ENCODE measurements around the gene SLC52A1. TPM values are rescaled to one million over a fixed set of nuclear protein-coding genes. Genes with fewer than 3 reads are reported as not detected.

Gene SLC52A1
- polyA plus RNA-seq, 1 donor: 3.2 TPM

- no CpG with 5 or more reads among the region's 4 CpGs for WGBS (ENCODE audit: insufficient coverage, low lambda C conversion rate)
- H3K27me3 ChIP-seq (ENCODE audit: control insufficient read depth, insufficient read depth, low read length): no peaks in the 10 kb centered on the region
- H3K36me3 ChIP-seq (ENCODE audit: control insufficient read depth, insufficient read depth, low read length): peaks cover 73% of the 10 kb centered on the region
- H3K27ac ChIP-seq (ENCODE audit: low read length): no peak overlapping the region
- DNase-seq: no peak
- H3K4me1 ChIP-seq (ENCODE audit: control insufficient read depth, insufficient read depth, low read length): no peaks in the 10 kb centered on the region
- H3K4me3 ChIP-seq (ENCODE audit: low read length): no peak overlapping the region
- H3K9me3 ChIP-seq (ENCODE audit: control insufficient read depth, low read depth, low read length): no peaks in the 10 kb centered on the region
These were observed 20.9 kb downstream of the SLC52A1 start for GRCh38 chr17:5014357-5014756.

- no CpG with 5 or more reads among the region's 6 CpGs for WGBS (ENCODE audit: insufficient coverage, low lambda C conversion rate)
- peaks cover 79% of the 10 kb centered on the region for H3K36me3 ChIP-seq (ENCODE audit: control insufficient read depth, insufficient read depth, low read length)
These were observed 23.3 kb downstream of the SLC52A1 start for GRCh38 chr17:5011928-5012327.

GRCh38 chr17:5003214-5003867, 31.9 kb downstream of the SLC52A1 start:
- H3K36me3 ChIP-seq (ENCODE audit: control insufficient read depth, insufficient read depth, low read length): peaks cover 81% of the 10 kb centered on the region
- H3K4me1 ChIP-seq (ENCODE audit: control insufficient read depth, insufficient read depth, low read length): peaks cover 14% of the 10 kb centered on the region
- no peak overlapping the region for H3K4me3 ChIP-seq (ENCODE audit: low read length)
- no peak for DNase-seq
- no CpG with 5 or more reads among the region's 18 CpGs for WGBS (ENCODE audit: insufficient coverage, low lambda C conversion rate)
- H3K27me3 ChIP-seq (ENCODE audit: control insufficient read depth, insufficient read depth, low read length): no peaks in the 10 kb centered on the region
- H3K27ac ChIP-seq (ENCODE audit: low read length): no peak overlapping the region
- no peaks in the 10 kb centered on the region for H3K9me3 ChIP-seq (ENCODE audit: control insufficient read depth, low read depth, low read length)

More at GRCh38 chr17:5011928-5012327, 23.3 kb downstream of the SLC52A1 start:
- H3K27ac ChIP-seq (ENCODE audit: low read length): no peak overlapping the region
- H3K9me3 ChIP-seq (ENCODE audit: control insufficient read depth, low read depth, low read length): no peaks in the 10 kb centered on the region
- no peaks in the 10 kb centered on the region for H3K27me3 ChIP-seq (ENCODE audit: control insufficient read depth, insufficient read depth, low read length)
- H3K4me3 ChIP-seq (ENCODE audit: low read length): no peak overlapping the region
- no peak for DNase-seq
- H3K4me1 ChIP-seq (ENCODE audit: control insufficient read depth, insufficient read depth, low read length): no peaks in the 10 kb centered on the region

- no peak overlapping the region for H3K4me3 ChIP-seq (ENCODE audit: low read length)
- H3K27me3 ChIP-seq (ENCODE audit: control insufficient read depth, insufficient read depth, low read length): no peaks in the 10 kb centered on the region
- no CpG with 5 or more reads among the region's 20 CpGs for WGBS (ENCODE audit: insufficient coverage, low lambda C conversion rate)
- H3K9me3 ChIP-seq (ENCODE audit: control insufficient read depth, low read depth, low read length): no peaks in the 10 kb centered on the region
- no peak overlapping the region for H3K27ac ChIP-seq (ENCODE audit: low read length)
- peaks cover 70% of the 10 kb centered on the region for H3K36me3 ChIP-seq (ENCODE audit: control insufficient read depth, insufficient read depth, low read length)
- peaks cover 14% of the 10 kb centered on the region for H3K4me1 ChIP-seq (ENCODE audit: control insufficient read depth, insufficient read depth, low read length)
- DNase-seq: no peak
These were observed 33.0 kb downstream of the SLC52A1 start for GRCh38 chr17:5002121-5002788.

- no peak overlapping the region for H3K27ac ChIP-seq (ENCODE audit: low read length)
- H3K4me3 ChIP-seq (ENCODE audit: low read length): no peak overlapping the region
- DNase-seq: no peak
- H3K27me3 ChIP-seq (ENCODE audit: control insufficient read depth, insufficient read depth, low read length): no peaks in the 10 kb centered on the region
- peaks cover 16% of the 10 kb centered on the region for H3K4me1 ChIP-seq (ENCODE audit: control insufficient read depth, insufficient read depth, low read length)
- H3K36me3 ChIP-seq (ENCODE audit: control insufficient read depth, insufficient read depth, low read length): peaks cover 52% of the 10 kb centered on the region
- no CpG with 5 or more reads among the region's 11 CpGs for WGBS (ENCODE audit: insufficient coverage, low lambda C conversion rate)
- H3K9me3 ChIP-seq (ENCODE audit: control insufficient read depth, low read depth, low read length): no peaks in the 10 kb centered on the region
These were observed 35.0 kb downstream of the SLC52A1 start for GRCh38 chr17:5000237-5000639.

GRCh38 chr17:4999430-5000093, 35.7 kb downstream of the SLC52A1 start:
- H3K27me3 ChIP-seq (ENCODE audit: control insufficient read depth, insufficient read depth, low read length): no peaks in the 10 kb centered on the region
- peaks cover 45% of the 10 kb centered on the region for H3K36me3 ChIP-seq (ENCODE audit: control insufficient read depth, insufficient read depth, low read length)
- H3K4me1 ChIP-seq (ENCODE audit: control insufficient read depth, insufficient read depth, low read length): peaks cover 16% of the 10 kb centered on the region
- 20% methylated on average over 1 of the region's 12 CpGs for WGBS (ENCODE audit: insufficient coverage, low lambda C conversion rate)
- peak overlapping the region; percentile 88 for H3K27ac ChIP-seq (ENCODE audit: low read length)
- peak overlapping the region; percentile 96 for H3K4me3 ChIP-seq (ENCODE audit: low read length)
- no peak for DNase-seq
- no peaks in the 10 kb centered on the region for H3K9me3 ChIP-seq (ENCODE audit: control insufficient read depth, low read depth, low read length)

- Histone ChIP-seq H3K4me3 (ENCODE audit: low read length) (peak overlapping the region; percentile 96), H3K27ac (ENCODE audit: low read length) (peak overlapping the region; percentile 88), H3K36me3 (ENCODE audit: control insufficient read depth, insufficient read depth, low read length) (peaks cover 38% of the 10 kb centered on the region), H3K9me3 (ENCODE audit: control insufficient read depth, low read depth, low read length) (no peaks in the 10 kb centered on the region), H3K4me1 (ENCODE audit: control insufficient read depth, insufficient read depth, low read length) (peaks cover 16% of the 10 kb centered on the region), H3K27me3 (ENCODE audit: control insufficient read depth, insufficient read depth, low read length) (no peaks in the 10 kb centered on the region)
- WGBS (ENCODE audit: insufficient coverage, low lambda C conversion rate): 0% methylated on average over 1 of the region's 14 CpGs
- peak; percentile 72 to 88 for DNase-seq
These were observed 36.3 kb downstream of the SLC52A1 start for GRCh38 chr17:4998732-4999429.

GRCh38 chr17:4998027-4998731, 37.0 kb downstream of the SLC52A1 start:
- Histone ChIP-seq H3K36me3 (ENCODE audit: control insufficient read depth, insufficient read depth, low read length) (peaks cover 31% of the 10 kb centered on the region), H3K4me1 (ENCODE audit: control insufficient read depth, insufficient read depth, low read length) (peaks cover 16% of the 10 kb centered on the region), H3K27ac (ENCODE audit: low read length) (peak overlapping the region; percentile 88), H3K27me3 (ENCODE audit: control insufficient read depth, insufficient read depth, low read length) (no peaks in the 10 kb centered on the region), H3K4me3 (ENCODE audit: low read length) (peak overlapping the region; percentile 96), H3K9me3 (ENCODE audit: control insufficient read depth, low read depth, low read length) (no peaks in the 10 kb centered on the region)
- WGBS (ENCODE audit: insufficient coverage, low lambda C conversion rate): no CpG with 5 or more reads among the region's 55 CpGs
- DNase-seq: peak; percentile 38 to 41

GRCh38 chr17:4997302-4998026, 37.8 kb downstream of the SLC52A1 start, which contains the start of the genes INCA1 and KIF1C:
Gene INCA1 (minus strand): TSS chr17:4997522. CDS start chr17:4994437, 3,085 bp downstream.
Gene KIF1C (plus strand): TSS chr17:4997950. CDS start chr17:5000247, 2,297 bp downstream.
- no CpG with 5 or more reads among the region's 93 CpGs for WGBS (ENCODE audit: insufficient coverage, low lambda C conversion rate)
- peaks cover 16% of the 10 kb centered on the region for H3K4me1 ChIP-seq (ENCODE audit: control insufficient read depth, insufficient read depth, low read length)

More at GRCh38 chr17:4997302-4998026, 37.8 kb downstream of the SLC52A1 start, which contains the start of the genes INCA1 and KIF1C:
- Histone ChIP-seq H3K27me3 (ENCODE audit: control insufficient read depth, insufficient read depth, low read length) (no peaks in the 10 kb centered on the region), H3K9me3 (ENCODE audit: control insufficient read depth, low read depth, low read length) (no peaks in the 10 kb centered on the region), H3K36me3 (ENCODE audit: control insufficient read depth, insufficient read depth, low read length) (peaks cover 25% of the 10 kb centered on the region), H3K4me3 (ENCODE audit: low read length) (peak within 1 kb of the TSS; percentile 96), H3K27ac (ENCODE audit: low read length) (peak within 1 kb of the TSS; percentile 90)
- DNase-seq: peak; percentile 89 to 96

All from large intestine (tissue), 3 donors.